RWPE2 (cell line): Measurements from ENCODE around the gene KIF21A.

ENCODE experiments used
- ATAC-seq: fragments of 200-7000 bp; cut with Tn5 transposase; 3 replicates; pipeline ENCODE4 v1.9.1; 2021; ENCODE audit warnings: low read depth
- DNase-seq: peaks from one replicate; pipeline ENCODE4 v3.0.0-alpha.2; 2020; ENCODE audit warnings: low spot score
- H3K27ac ChIP-seq: fragments of 450-650 bp; 2 replicates; pipeline ENCODE4 v1.5.1; 2017; ENCODE audit warnings: mild to moderate bottlenecking; ENCODE audit not compliant: poor library complexity, severe bottlenecking
- H3K27me3 ChIP-seq: fragments of 250-450 bp; sonication (Bioruptor Pico); 2 replicates; pipeline ENCODE4 v1.5.1; 2021; ENCODE audit warnings: mild to moderate bottlenecking, moderate library complexity; ENCODE audit not compliant: insufficient read depth, poor library complexity, severe bottlenecking
- H3K36me3 ChIP-seq: fragments of 250-450 bp; sonication (Bioruptor Pico); 2 replicates; pipeline ENCODE4 v1.5.1; 2020; ENCODE audit warnings: low read depth, mild to moderate bottlenecking, moderate library complexity
- H3K4me1 ChIP-seq: fragments of 250-450 bp; sonication (Bioruptor Pico); 2 replicates; pipeline ENCODE4 v1.5.1; 2021; ENCODE audit warnings: mild to moderate bottlenecking, moderate library complexity; ENCODE audit not compliant: insufficient read depth, poor library complexity, severe bottlenecking
- H3K4me3 ChIP-seq: fragments of 250-450 bp; sonication (Bioruptor Pico); 2 replicates; pipeline ENCODE4 v1.5.1; 2021; ENCODE audit warnings: mild to moderate bottlenecking, moderate library complexity; ENCODE audit not compliant: severe bottlenecking
- H3K9me3 ChIP-seq: fragments of 250-450 bp; sonication (Bioruptor Pico); 2 replicates; pipeline ENCODE4 v1.5.1; 2021; ENCODE audit warnings: mild to moderate bottlenecking, moderate library complexity; ENCODE audit not compliant: severe bottlenecking
- TF ChIP-seq, protein P1 (sequence below): fragments of 450-650 bp; IDR thresholded peaks from one replicate; pipeline ENCODE4 v1.5.1; 2017; ENCODE audit warnings: mild to moderate bottlenecking, moderate library complexity; ENCODE audit not compliant: poor library complexity, severe bottlenecking

The KIF21A gene

GRCh38 chr12:39403376-39403775 lies 39.5 kb downstream of the KIF21A start:
- ATAC-seq, result no peak
- H3K4me3 ChIP-seq, result no peak overlapping the region
- TF ChIP-seq, protein P1, sequence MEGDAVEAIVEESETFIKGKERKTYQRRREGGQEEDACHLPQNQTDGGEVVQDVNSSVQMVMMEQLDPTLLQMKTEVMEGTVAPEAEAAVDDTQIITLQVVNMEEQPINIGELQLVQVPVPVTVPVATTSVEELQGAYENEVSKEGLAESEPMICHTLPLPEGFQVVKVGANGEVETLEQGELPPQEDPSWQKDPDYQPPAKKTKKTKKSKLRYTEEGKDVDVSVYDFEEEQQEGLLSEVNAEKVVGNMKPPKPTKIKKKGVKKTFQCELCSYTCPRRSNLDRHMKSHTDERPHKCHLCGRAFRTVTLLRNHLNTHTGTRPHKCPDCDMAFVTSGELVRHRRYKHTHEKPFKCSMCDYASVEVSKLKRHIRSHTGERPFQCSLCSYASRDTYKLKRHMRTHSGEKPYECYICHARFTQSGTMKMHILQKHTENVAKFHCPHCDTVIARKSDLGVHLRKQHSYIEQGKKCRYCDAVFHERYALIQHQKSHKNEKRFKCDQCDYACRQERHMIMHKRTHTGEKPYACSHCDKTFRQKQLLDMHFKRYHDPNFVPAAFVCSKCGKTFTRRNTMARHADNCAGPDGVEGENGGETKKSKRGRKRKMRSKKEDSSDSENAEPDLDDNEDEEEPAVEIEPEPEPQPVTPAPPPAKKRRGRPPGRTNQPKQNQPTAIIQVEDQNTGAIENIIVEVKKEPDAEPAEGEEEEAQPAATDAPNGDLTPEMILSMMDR, result no peak

DNA sequence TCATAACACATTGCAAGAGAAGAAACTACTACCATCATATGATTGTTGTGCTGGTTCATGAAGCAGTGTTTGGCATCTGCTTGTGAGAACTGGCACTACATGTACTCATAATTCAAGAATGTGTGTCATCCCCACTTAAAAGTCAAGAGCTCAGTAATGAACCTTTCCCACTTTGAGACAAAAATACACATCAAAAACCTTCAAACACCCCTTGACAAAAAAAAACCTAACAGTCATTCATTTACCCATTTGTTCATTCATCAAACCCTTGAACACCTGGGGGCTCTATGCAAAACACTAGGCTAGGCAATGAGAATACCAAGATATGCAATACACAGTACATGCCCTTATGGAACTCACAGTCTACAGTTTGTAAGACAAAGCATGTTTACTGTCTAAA lies 40.0 kb downstream of the KIF21A start:
- TF ChIP-seq, protein P1, result no peak
- Histone ChIP-seq H3K9me3 (no peaks in the 10 kb centered on the region), H3K4me3 (no peak overlapping the region), H3K36me3 (no peaks in the 10 kb centered on the region), H3K27ac (no peak overlapping the region), H3K27me3 (no peaks in the 10 kb centered on the region), H3K4me1 (no peaks in the 10 kb centered on the region)
- DNase-seq, result no peak
- ATAC-seq, result peak; percentile 48; the same call in 2 of the 3 replicates

More at GRCh38 chr12:39403376-39403775, 39.5 kb downstream of the KIF21A start:
- Histone ChIP-seq H3K27me3 (no peaks in the 10 kb centered on the region), H3K27ac (no peak overlapping the region), H3K36me3 (no peaks in the 10 kb centered on the region), H3K9me3 (no peaks in the 10 kb centered on the region), H3K4me1 (no peaks in the 10 kb centered on the region)
- DNase-seq, result no peak

GRCh38 chr12:39401459-39401858 lies 41.5 kb downstream of the KIF21A start:
- no peak for DNase-seq
- no peaks in the 10 kb centered on the region for H3K4me1 ChIP-seq
- no peak overlapping the region for H3K27ac ChIP-seq
- ATAC-seq, result no peak
- H3K9me3 ChIP-seq, result no peaks in the 10 kb centered on the region
- TF ChIP-seq, protein P1, result no peak
- no peaks in the 10 kb centered on the region for H3K36me3 ChIP-seq
- H3K27me3 ChIP-seq, result no peaks in the 10 kb centered on the region
- H3K4me3 ChIP-seq, result no peak overlapping the region

GRCh38 chr12:39395866-39396265 lies 47.1 kb downstream of the KIF21A start:
- Histone ChIP-seq H3K27me3 (no peaks in the 10 kb centered on the region), H3K36me3 (no peaks in the 10 kb centered on the region), H3K9me3 (no peaks in the 10 kb centered on the region), H3K4me3 (no peak overlapping the region), H3K27ac (no peak overlapping the region), H3K4me1 (no peaks in the 10 kb centered on the region)
- DNase-seq, result no peak
- no peak for ATAC-seq
- TF ChIP-seq, protein P1, result no peak

GRCh38 chr12:39393890-39394289 lies 49.0 kb downstream of the KIF21A start:
- Histone ChIP-seq H3K27ac (no peak overlapping the region), H3K4me1 (no peaks in the 10 kb centered on the region), H3K36me3 (no peaks in the 10 kb centered on the region), H3K9me3 (no peaks in the 10 kb centered on the region), H3K27me3 (no peaks in the 10 kb centered on the region), H3K4me3 (no peak overlapping the region)
- DNase-seq (no peak), ATAC-seq (no peak)
- TF ChIP-seq, protein P1, result no peak
